GM12878 (cell line): ENCODE measurements around the gene AFF2. TPM values are rescaled to one million over a fixed set of nuclear protein-coding genes. Genes with fewer than 3 reads are reported as not detected.

Experiments used
- ATAC-seq: fragments of 200-7000 bp; cut with Tn5 transposase; 3 replicates; pipeline ENCODE4 v1.9.1; 2020; ENCODE audit warnings: mild to moderate bottlenecking, moderate library complexity
- BruUV-seq: library from RNA; stranded (reverse); fragments of 400-500 nt; replicated peaks from 2 replicates; lab custom pipeline; 2021; lab: Mats Ljungman, UMichigan
- CTCF ChIA-PET: fragments of 300-600 bp; sonication (Branson Sonifier 250); formaldehyde crosslinking; extraction: SDS; loops from one replicate; lab custom pipeline; 2021; ENCODE audit warnings: inconsistent platforms; lab: Yijun Ruan, JAX
- POLR2A ChIA-PET: fragments of 350-600 bp; formaldehyde crosslinking; extraction: SDS; loops from one replicate; lab custom pipeline; 2021; ENCODE audit warnings: inconsistent platforms; lab: Charles Lee
- RAD21 ChIA-PET: fragments of 300-600 bp; sonication (Branson Sonifier 250); formaldehyde crosslinking; loops from one replicate; lab custom pipeline; 2023; ENCODE audit warnings: antibody characterized with exemption; ENCODE audit not compliant: unreplicated experiment; lab: Charles Lee
- SMC1A ChIA-PET: fragments of 300-600 bp; sonication (Branson Sonifier 250); formaldehyde crosslinking; loops from one replicate; lab custom pipeline; 2023; ENCODE audit not compliant: unreplicated experiment, uncharacterized antibody; lab: Charles Lee
- DNase-seq: peaks from one replicate; pipeline ENCODE4 v3.0.0-alpha.2; 2011; ENCODE audit warnings: low read depth, low spot score
- FAIRE-seq: peaks from 3 replicates; lab custom pipeline; 2011; peaks lifted over from hg19 to GRCh38; lab: Jason Lieb, UNC
- H2AFZ ChIP-seq: 2 replicates; pipeline ENCODE4 v1.6.0; 2011; ENCODE audit warnings: low read depth, low read length, control low read depth; ENCODE audit not compliant: control insufficient read depth
- H3K27ac ChIP-seq: 2 replicates; pipeline ENCODE4 v1.5.1; 2011; ENCODE audit warnings: control low read depth; ENCODE audit not compliant: control insufficient read depth, insufficient read depth
- H3K27me3 ChIP-seq, 2 experiments: replicated peaks in 1 of 2; 2 replicates each; pipeline versions ENCODE4 v1.6.0 to v1.6.1; 2011; ENCODE audit warnings: low read length in 1 of 2; ENCODE audit not compliant: control insufficient read depth in 2 of 2, insufficient read depth in 2 of 2
- H3K36me3 ChIP-seq, 2 experiments: 2 replicates each; pipeline ENCODE4 v1.5.1; 2011; ENCODE audit warnings: low read length in 1 of 2; ENCODE audit not compliant: control insufficient read depth in 2 of 2, insufficient read depth in 2 of 2
- H3K4me1 ChIP-seq: 2 replicates; pipeline ENCODE4 v1.6.1; 2011; ENCODE audit warnings: mild to moderate bottlenecking, low read length, moderate library complexity, mixed read lengths; ENCODE audit not compliant: control insufficient read depth, insufficient read depth
- H3K4me2 ChIP-seq: 2 replicates; pipeline ENCODE4 v1.6.0; 2011; ENCODE audit warnings: control low read depth; ENCODE audit not compliant: control insufficient read depth, insufficient read depth
- H3K4me3 ChIP-seq: fragments of 200-600 bp; sonication (generic); 2 replicates; pipeline ENCODE4 v1.5.1; 2016
- H3K79me2 ChIP-seq: 2 replicates; pipeline ENCODE4 v1.6.0; 2011; ENCODE audit warnings: low read length; ENCODE audit not compliant: control insufficient read depth, insufficient read depth
- H3K9ac ChIP-seq: 2 replicates; pipeline ENCODE4 v1.8.0; 2011; ENCODE audit warnings: low read length, control low read depth, mixed read lengths; ENCODE audit not compliant: control insufficient read depth, insufficient read depth
- H3K9me3 ChIP-seq: replicated peaks from 3 replicates; pipeline ENCODE4 v1.5.1; 2011; ENCODE audit warnings: mild to moderate bottlenecking, low read length; ENCODE audit not compliant: control insufficient read depth, insufficient read depth
- H4K20me1 ChIP-seq: 2 replicates; pipeline ENCODE4 v1.6.0; 2011; ENCODE audit not compliant: control insufficient read depth, insufficient read depth
- ATF2 ChIP-seq: IDR thresholded peaks from 2 replicates; pipeline ENCODE4 v1.6.1; 2012; ENCODE audit warnings: low read length, inconsistent platforms
- FOS ChIP-seq: IDR thresholded peaks from 3 replicates; pipeline ENCODE4 v1.6.1; 2011; ENCODE audit warnings: borderline replicate concordance; ENCODE audit not compliant: insufficient read length; ENCODE audit errors: extremely low read depth
- IRF3 ChIP-seq: fragments of 450-650 bp; IDR thresholded peaks from 2 replicates; pipeline ENCODE4 v1.6.1; 2014; ENCODE audit warnings: mild to moderate bottlenecking
- KAT2A ChIP-seq: conservative IDR thresholded peaks from 2 replicates; pipeline ENCODE4 v1.6.1; 2011; ENCODE audit warnings: low read depth, low read length; ENCODE audit not compliant: control insufficient read depth
- LARP7 ChIP-seq: fragments of 450-650 bp; IDR thresholded peaks from 2 replicates; pipeline ENCODE4 v1.6.1; 2017; ENCODE audit warnings: mild to moderate bottlenecking
- SUZ12 ChIP-seq: fragments of 200-600 bp; sonication (generic); IDR thresholded peaks from one replicate; pipeline ENCODE4 v1.6.1; 2018; ENCODE audit warnings: antibody characterized with exemption, mild to moderate bottlenecking; ENCODE audit not compliant: unreplicated experiment
- ZBTB33 ChIP-seq: fragments of 450-650 bp; IDR thresholded peaks from 2 replicates; pipeline ENCODE4 v1.6.1; 2017; ENCODE audit warnings: mild to moderate bottlenecking
- WGBS: methylation state at CpG from one replicate; pipeline ENCODE4 v1.1.6; 2016; ENCODE audit warnings: low lambda C conversion rate; ENCODE audit not compliant: insufficient replicate concordance, insufficient coverage; ENCODE audit errors: missing lambda C conversion rate; 5-methylcytosine and 5-hydroxymethylcytosine counted together
- in situ Hi-C: fragments of 300-500 bp; cut with MboI; formaldehyde crosslinking; loops from 9 replicates; pipeline ENCODE4 v1.14.3; 2018; ENCODE audit warnings: mixed read lengths
- intact Hi-C: fragments of 100-400 bp; cut with micrococcal nuclease; formaldehyde crosslinking; loops from one replicate; pipeline ENCODE4 v1.14.2; 2022; ENCODE audit not compliant: unreplicated experiment
- polyA plus RNA-seq, 11 experiments: library from polyadenylated mRNA; depleted of rRNA in 4 of 11; unstranded in 6 of 11; stranded (reverse) in 5 of 11; fragments of >200 nt; fragmentation: Nextera tagmentation in 4 of 11; fragmentation: Illumina TruSeq in 1 of 11; extraction: Ambion mirVana in 4 of 11; extraction: Trizol in 1 of 11; gene quantifications; 1 replicate in 1 of 11; 2 replicates in 10 of 11; pipeline versions ENCODE4 v1.2.1 to v1.2.3, GENCODE V29; 2011 to 2016; ENCODE audit warnings: inconsistent platforms in 2 of 11, missing spikeins in 2 of 11, low read depth in 1 of 11
- total RNA-seq, 4 experiments: library from RNA; depleted of rRNA in 3 of 4; stranded (reverse); fragments of >200 nt in 3 of 4; fragmentation: Illumina TruSeq in 1 of 4; extraction: Trizol in 1 of 4; gene quantifications; 2 replicates each; pipeline versions ENCODE4 v1.2.1 to v1.2.3, GENCODE V29; 2013 to 2021

Gene AFF2
- total and polyA plus RNA-seq, 10 of the 15 experiments (the other 5 are each of a cell fraction or from before 2014, with no cell fraction given): under 0.01 to 0.03 TPM; not detected in 8

- no peaks in the 10 kb centered on the region for H3K79me2 ChIP-seq
- DNase-seq (no peak), ATAC-seq (no peak), FAIRE-seq (no peak)
- H3K9me3 ChIP-seq: no peaks in the 10 kb centered on the region
- H3K27ac ChIP-seq: no peak overlapping the region
- RAD21 ChIA-PET: no interaction called here
- no peak overlapping the region for H3K4me2 ChIP-seq
- H2AFZ ChIP-seq: no peak overlapping the region
- SMC1A ChIA-PET: interaction anchor here (0.9 to 1.4 kb wide), 2 partner anchors 10 kb away, joined by 3 to 4 read pairs; no protein-coding TSS in a partner anchor
- no peaks in the 10 kb centered on the region for H3K4me1 ChIP-seq
- WGBS: 0% methylated on average over 1 of the region's 1 CpG
- intact Hi-C loops: no loop called here
- TF ChIP-seq KAT2A (no peak), IRF3 (no peak), FOS (no peak), LARP7 (no peak), ATF2 (no peak), SUZ12 (no peak), ZBTB33 (no peak)
- BruUV-seq: no TSS peak
- no peaks in the 10 kb centered on the region for H3K36me3 ChIP-seq
- H3K4me3 ChIP-seq: no peak overlapping the region
- H4K20me1 ChIP-seq: no peaks in the 10 kb centered on the region
- CTCF ChIA-PET: interaction anchor here (1.7 kb wide), 1 partner anchor 52 kb away, joined by 3 read pairs; no protein-coding TSS in a partner anchor
- in situ Hi-C loops: no loop called here
- H3K9ac ChIP-seq: no peak overlapping the region
- POLR2A ChIA-PET: no interaction called here
- H3K27me3 ChIP-seq: no peaks in the 10 kb centered on the region
Observed at GRCh38 chrX:148580016-148580415, 79.6 kb downstream of the AFF2 start.
